GM12891 (cell line): Measurements from ENCODE around the gene SCYL3.

Source experiments
- PAX5 ChIP-seq: IDR thresholded peaks from 2 replicates; pipeline ENCODE4 v1.6.1; 2011; ENCODE audit warnings: low read length, moderate library complexity, mild to moderate bottlenecking; ENCODE audit not compliant: insufficient read depth, severe bottlenecking
- POLR2A ChIP-seq: IDR thresholded peaks from 2 replicates; pipeline ENCODE4 v1.6.1; 2011; ENCODE audit warnings: low read depth, low read length, control low read depth
- POLR2AphosphoS5 ChIP-seq: IDR thresholded peaks from 2 replicates; pipeline ENCODE4 v1.6.1; 2011; ENCODE audit warnings: low read depth, low read length, control low read depth
- SPI1 ChIP-seq: IDR thresholded peaks from 2 replicates; pipeline ENCODE4 v1.6.1; 2011; ENCODE audit warnings: low read depth, low read length, control low read depth

GRCh38 chr1:169835647-169836046 lies 58.0 kb downstream of the SCYL3 start:
- TF ChIP-seq POLR2A (no peak), POLR2AphosphoS5 (no peak), SPI1 (no peak), PAX5 (no peak)
